ENCODE data around the gene ARHGAP6.

The ARHGAP6 gene

DNA sequence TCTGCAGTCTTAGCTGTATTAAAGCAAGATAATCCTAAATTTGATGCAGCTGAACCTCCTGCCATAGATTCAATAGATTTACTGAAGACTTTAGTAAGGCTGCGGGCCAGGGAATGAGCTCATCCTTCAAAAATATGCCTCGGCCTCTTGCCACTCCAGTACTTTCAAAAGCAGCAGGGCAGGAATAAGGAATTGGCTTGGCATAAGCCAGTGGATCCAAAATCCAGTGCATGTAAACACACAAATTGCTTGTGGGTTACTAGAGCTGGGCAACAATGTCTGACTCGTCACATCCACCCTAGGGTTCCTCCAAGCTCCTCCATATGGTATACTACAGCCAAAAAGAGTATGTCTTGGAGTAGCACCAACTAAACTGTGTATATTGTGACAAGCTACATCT lies 207.6 kb downstream of the ARHGAP6 start:
- DNase-seq: no peak

DNA sequence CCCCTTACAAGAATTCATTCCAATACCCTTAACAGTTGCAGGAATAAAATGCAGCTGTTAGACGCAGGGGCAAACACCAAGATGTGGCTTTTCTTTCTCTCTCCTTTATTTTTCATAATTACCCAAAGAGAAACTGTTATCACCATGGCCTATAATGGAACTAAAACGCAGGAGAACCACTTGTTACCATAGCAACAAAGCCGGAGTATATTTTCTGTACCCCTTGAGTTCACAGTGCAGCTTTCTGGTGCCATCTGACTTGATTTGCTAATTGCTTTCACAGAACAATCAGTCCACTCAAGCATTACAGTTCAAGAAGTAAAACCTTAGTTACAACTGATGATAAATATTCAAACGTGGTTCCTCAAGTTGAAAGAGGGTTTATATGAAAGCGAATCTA lies 214.6 kb downstream of the ARHGAP6 start:
- no peak for DNase-seq

DNA sequence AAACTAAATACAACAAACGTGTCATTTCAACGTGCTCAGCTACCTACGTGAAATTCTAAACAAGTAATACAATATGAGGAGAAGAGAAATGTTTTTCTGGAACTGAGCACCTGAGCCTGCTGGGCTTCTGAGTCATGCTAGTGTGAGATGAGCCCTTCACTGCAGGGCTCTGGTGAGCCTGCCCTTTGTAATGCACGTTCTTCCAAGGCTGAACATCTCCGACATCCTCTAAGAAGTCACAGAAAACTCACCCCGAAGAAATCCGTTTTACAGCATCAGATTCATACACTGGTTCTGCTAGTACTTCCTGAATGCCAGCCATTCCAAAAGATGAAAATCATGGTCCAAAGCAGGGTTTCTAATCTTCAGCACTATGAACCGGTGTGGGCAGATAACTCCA lies 215.4 kb downstream of the ARHGAP6 start:
- no peak for DNase-seq

DNA sequence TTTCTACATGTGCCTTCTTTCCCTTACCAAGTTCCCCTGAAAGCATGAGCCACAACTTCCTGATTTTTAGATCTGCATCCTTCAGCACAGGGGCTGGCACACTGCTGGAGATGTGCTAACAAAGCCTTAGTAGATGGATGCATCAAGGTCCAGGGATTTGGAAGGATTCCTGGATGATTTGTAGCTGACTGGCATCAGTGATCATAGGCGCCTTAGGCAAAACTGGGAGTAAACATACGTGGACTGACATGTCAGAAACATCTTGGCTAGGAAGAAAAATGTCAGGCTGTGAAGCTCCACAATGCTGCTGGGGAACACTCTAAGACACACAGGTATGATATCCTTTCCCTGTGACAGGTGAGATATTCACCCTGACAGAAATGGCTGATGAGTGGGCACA lies 216.1 kb downstream of the ARHGAP6 start:
- DNase-seq: no peak

DNA sequence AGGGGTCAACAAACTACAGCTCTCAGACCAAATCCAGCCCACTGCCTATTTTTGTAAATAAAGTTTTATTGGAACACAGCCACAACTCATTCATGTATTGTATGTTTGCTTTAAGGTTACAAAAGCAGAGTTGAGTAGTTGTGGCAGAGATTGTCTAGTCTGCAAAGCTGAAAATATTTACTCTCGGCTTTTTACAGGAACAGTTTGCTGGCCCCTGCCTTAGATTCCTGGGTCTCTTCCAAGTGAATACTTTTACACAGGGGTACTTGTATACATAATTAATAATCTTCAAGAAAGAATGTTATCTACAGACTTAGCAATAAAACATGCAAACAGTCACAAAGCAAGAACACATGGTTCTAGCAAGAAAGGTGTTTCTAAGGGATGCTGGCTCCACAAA lies 218.3 kb downstream of the ARHGAP6 start:
- no peak for DNase-seq

DNA sequence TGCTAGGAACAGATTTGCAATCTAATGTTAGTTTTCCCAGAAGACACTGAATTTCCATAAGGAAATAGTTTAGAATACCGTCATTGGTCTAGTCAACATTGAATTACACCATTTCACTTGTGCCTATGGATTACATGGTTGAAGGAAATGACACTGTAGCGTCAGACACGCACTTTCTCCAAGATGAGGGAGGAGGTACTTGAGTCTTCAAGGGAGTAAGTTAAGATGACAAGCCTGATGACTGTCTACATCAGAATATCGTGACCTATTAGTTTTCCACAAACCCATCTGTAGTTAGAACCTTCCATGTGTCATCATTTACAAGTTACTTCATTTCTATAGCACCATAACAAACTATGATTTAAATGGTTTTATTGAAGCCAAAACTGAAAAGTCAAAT lies 218.8 kb downstream of the ARHGAP6 start:
- no peak for DNase-seq

DNA sequence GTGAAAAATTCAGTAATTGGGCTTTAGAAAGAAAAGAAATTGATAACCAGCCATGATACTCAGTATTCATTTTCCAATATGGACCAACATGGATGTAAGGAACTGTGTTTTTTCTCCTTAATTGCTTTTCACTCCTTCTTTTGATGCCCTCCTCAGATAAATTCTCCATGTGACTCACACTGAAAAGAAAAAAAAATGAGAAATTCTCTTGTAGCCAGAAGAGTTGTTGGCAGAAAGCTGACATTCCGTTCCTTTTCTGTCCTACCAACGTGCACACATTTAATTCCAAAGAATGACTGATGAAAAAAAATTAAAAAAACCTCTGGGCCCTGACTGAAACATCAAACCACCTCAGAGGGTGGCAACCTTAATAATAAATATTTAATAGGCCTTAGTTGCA lies 219.4 kb downstream of the ARHGAP6 start:
- DNase-seq: no peak

DNA sequence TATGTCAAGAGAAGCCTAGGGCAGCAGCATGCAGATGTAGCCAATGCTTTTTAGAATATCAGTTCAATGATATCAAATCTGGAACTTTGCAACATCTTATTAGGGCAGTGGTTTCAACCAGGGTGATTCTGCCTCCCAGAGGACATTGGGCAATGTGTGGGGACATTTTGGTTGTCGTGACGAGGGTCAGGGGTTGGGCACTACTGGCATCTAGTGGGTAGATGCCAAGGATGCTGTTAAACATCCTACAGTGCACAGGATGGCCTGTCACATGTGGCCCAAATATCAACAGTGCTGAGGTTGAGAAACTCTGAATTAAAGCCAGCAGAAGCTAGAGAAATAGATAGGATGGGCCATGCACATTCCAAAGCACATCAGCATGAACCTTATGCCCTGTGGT lies 220.2 kb downstream of the ARHGAP6 start:
- DNase-seq: no peak

DNA sequence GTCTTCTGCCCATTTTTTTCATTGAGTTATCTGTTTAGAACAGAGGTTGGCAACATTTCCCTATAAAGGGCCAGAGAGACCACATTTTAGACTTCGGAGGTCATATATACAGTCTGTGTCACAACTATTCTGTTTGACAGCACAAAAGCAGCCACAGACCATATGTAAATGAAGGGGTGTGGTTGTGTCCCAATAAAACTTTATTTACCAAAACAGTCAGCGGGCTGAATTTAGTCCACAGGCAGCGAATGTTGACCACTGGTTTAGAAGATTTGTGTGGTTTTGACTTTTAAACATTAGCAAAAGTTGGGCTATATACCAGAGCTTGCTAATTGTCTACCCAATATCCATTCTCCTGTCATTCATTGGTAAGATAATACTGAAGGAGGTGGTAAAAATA lies 221.7 kb downstream of the ARHGAP6 start:
- DNase-seq: no peak

DNA sequence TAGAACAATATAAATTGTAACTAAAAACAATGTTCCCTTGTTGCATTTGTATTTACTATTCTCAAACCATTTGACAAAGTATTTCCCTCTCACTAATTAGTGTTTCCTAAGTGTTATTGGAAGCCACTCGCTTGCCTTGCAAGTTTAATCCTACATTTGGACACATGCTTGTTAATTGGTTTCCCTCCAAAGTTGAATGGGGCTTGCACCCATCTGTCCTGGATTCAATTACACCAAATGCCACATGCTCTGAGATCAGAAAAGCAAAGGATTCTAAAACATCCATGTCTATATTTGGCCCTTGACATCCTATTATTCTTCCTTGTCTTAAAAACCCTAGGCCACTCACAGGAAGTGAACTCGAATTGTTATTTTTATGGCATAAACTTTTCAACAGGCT lies 225.9 kb downstream of the ARHGAP6 start:
- no peak for DNase-seq

DNA sequence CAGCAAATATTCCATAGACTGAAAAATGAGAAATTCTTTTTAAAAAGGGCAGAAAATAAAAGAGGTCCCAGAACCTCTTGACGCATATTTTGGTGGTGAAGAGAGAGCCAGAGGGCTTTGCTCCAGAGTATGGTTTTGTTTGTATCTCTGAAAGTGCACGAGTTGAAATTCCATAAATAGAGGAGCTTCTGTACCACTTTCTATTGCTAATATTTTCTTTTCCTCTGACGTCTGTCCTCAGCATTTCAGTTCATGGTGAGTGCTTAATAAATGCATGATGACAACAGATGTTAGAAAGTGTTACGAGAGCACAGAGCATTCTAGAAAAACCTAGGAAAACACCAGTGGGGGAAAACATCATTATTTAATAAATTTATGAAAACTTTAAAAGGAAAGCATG lies 227.0 kb downstream of the ARHGAP6 start:
- no peak for DNase-seq

DNA sequence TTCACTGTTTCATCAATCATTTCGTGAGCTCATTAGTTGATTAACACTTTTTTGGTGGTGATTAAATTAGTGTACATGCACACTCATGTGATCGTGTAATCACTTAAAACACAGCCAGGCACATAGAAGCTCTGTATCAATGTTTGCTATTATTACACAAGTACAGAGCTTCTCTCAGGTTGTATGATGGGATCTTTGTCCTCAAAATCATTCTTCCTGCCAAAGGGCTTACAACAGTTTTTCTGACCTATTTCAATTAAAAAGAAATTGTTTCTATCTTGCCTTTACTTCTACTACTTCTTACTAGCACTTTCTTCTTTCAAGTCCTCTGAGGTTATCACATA lies 227.4 kb downstream of the ARHGAP6 start:
- no peak for DNase-seq

DNA sequence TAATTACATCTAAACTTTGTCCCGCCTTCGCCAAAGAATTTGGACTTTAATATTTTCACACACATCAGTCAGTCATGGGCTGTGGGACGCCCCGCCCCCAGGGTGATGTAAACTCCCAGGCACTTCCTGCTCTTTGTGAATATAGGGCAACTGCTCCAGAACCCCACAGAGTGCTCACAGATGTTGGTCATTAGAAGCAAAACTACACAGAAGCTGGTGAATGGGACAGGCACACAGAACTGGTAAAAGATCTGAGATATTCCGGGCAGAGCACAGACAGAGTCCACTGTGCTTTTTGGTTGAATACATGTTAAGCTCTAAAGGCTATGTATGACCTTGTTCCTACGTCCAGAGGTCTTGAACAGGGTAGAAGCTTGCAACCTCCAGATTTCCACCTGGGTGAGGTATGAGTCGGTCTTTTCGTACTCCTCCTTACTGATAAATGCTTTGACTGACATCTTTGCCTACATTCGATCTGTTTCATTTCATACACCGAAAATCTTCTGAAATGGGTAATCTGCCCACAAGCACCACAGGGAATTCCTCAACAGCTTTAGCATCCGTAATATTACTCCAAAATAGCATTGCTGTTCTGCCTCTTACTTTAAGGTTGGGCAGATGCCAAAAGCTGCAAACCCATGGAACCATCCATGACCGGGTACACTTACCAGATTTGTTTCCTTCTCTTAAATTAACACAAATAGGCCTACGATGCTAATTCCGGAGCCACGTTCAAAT lies 227.9 kb downstream of the ARHGAP6 start:
- no peak for DNase-seq

DNA sequence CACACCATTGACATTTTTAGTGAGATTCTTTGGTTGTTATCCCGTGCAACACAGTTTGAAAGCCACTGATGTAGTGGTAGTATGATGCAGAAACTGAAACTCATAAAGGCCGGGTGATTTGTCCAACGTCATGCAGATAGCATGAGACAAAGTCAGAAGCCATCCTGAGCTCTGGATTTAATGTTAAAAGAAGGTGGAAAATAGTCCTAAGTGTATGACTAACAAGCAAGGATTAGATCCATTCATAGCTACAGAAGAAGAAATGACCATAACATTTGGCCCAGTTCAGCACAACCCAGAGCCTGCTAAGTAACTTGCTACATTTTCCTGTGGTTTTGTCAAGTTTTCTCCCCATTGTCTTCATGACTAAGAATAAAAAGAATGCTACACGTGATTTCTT lies 230.2 kb downstream of the ARHGAP6 start:
- no peak for DNase-seq

DNA sequence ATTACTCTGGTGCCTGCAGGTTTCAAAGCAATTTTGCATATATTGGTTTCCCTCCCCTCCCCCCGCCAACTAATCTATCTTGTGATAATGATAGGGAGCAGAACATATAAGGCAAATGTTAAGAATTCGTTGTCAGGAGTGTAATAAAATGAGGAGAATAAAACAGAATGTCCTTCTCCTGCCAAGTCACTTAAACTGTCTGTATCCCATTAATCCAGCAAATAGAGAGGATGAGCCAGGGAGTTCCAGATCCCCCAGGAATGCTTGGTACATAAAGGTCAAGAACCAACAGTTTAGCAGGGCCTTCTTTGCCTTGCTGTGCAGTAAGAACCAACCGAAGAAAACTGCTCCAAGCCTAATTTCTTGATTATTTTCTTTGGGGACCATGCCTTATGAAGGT lies 231.1 kb downstream of the ARHGAP6 start:
- no peak for DNase-seq

DNA sequence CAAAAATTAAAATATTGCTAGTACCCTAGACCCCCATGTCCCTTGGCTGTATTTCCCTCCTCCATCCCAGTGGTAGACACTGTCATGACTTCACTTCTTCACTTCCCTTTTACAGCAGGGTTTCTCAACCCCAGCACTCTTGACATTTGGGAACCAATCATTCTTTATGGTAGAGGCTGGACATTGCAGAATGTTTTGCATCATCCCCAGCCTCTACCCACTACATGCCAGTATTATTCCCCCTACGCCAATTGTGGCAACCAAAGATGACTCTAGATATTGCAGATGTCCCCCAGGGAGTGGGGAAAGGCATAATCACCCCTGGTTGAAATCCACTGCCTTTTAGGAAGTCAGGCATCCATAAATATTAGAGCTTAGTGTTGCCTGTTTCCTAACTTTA lies 233.9 kb downstream of the ARHGAP6 start:
- no peak for DNase-seq

DNA sequence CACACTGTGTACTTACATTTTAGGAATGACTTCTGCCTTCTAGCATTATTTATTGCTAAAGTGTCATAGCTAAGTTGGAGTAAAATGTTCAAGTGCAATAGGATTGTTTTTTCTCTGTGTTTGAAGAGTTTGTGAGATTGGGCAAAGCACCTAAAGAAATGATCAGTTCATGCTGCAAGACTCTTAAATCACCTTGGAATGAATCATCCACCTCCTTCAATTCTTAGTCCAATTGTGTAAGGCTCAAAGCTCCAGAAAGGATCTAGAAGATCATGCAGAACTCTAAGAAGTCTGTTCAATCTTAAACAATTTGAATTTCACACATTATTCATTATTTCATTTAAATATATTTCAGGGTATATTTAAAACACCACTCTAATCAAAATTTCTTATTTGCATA lies 235.4 kb downstream of the ARHGAP6 start:
- no peak for DNase-seq

DNA sequence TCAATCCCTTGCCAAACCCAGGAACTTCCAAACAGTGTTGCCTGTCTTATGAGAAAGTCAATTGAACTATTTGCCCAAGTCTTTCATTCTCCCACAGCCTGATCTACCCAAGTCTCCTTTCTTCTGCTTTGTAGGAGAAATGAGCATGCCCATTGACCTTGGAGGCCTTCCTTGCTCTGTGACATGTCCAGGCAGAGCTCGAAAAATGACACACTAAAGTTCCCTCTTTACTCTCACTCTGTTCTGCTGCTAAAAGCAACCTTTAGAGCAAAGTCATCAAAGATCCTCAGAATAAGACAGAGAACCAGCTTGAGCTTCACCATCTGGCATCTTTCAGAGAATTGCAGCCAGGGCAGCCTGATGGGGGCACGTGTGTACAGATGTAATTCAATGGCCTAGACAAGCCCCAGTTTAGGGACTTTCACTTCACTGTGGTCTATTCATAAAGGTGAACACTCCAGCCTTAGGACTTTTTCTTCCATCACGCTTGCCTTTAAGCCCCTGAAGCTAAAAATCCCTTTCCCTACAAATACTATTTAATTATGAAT lies 236.1 kb downstream of the ARHGAP6 start:
- no peak for DNase-seq

DNA sequence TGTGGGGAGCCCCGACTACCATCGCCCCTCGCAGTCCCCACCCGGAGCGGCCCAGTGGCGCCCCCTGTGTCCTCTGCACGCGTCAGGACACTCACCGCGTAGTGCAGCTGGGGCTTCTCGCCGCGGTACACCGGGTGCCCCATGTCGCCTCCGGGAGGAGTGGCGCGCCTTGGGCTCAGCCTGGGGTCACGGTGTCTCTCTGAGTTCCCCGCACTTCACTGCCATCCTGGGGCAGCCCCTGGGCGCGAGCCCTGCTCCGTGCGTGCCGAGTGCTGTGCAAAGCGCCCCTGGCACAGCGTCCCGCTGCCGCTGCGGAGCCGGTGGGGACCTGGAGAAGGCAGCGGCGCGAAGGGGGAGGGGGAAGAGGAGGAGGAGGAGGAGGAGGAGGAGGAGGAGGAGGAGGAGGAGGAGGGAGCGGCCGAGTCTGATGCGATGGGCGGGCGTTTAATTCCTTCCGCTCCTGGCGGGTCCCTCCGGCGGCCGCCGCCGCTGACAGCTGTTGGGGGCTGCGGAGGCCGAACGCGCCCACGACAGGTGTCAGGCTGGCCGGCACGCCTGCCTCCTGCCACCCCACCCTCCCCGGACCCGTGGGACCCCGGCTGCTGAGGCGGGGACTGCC lies 238.2 kb downstream of the ARHGAP6 start:
- DNase-seq: no peak

DNA sequence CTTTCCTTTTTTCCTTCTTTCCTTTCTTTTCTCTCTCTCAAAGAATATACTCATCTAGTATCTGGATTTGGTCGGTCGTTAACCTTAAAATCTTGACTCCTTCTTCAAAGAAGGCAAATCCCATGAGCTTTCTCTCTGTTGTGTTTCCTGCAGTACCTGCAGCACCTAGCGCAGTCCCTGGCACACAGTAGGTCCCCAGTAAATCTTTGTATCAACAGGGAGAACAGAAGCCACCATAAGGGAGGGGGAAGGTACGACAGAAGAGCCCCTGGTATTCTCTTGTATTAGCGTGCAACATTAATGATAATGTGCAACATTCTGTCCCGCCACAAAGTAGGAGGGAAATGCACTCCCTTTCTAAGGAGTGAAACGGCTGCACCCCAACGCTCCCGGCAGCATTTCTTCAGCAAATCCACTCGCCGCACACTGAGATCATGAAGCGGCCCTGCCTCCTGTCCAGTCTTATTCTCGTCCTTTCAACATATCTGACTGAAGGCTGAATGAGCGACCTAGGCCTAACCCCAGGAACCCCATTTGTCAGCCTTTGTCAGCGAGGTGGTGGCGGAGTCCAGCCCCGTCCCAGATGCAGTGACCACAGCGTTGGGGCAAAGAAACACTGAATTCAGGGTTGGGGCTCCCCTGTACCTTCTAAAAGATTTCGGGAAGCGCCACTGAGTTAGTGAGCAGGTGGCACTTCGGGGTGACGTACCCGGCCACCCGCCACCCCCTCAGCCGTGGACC lies 238.8 kb downstream of the ARHGAP6 start:
- DNase-seq: no peak

DNA sequence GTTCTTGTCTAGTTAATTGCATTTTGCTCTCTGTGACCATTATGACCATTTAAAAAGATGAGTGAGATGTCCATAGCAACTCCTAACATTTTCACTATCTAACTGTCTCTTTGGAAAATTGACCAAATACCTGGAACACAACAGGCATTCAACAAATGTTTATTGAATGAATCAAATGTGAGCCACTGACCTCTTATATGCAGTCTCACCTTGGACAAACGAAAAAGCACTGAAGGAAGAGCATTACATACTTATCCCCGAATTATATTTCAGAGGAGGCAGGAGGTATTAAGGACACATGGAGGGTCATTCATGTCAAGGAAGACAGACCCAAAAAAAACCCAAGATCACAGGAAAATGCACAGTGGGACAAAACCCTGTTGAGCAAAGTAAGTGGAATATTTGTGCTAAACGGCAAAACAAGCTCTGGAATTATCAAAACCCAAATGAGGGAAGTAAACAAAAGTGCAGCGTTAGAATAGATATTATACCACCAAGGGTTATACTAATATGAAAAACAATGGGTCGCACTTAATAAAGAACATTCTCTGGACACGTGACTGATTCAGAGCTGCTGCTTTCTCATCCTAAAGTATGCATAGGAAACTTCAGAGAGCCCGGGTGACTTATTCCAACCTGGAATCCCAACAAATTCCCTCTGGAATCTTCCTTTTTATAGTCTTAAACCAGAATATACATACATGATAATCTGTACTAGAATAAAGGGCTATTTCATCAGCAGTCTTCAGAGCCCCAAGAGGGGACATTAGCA lies 240.6 kb downstream of the ARHGAP6 start:
- DNase-seq: no peak

DNA sequence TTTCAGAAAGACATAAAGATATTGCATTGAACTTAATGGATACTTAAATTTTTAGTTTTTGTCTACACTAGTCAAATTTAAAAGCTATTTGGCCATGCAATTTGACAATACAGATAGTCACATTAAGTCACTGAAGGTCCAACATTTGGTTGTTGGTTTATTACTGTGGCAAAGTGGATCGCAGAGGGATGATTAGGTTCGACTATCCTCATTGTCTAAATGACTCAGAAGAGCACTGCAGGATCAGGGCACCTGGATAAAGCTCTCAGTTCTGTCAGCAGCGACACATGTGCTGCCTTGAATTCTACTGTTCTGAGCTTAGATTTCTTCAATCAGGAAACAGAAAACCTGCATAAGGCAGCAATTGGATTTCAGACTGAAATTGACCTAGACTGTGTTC lies 241.8 kb downstream of the ARHGAP6 start:
- DNase-seq: no peak

DNA sequence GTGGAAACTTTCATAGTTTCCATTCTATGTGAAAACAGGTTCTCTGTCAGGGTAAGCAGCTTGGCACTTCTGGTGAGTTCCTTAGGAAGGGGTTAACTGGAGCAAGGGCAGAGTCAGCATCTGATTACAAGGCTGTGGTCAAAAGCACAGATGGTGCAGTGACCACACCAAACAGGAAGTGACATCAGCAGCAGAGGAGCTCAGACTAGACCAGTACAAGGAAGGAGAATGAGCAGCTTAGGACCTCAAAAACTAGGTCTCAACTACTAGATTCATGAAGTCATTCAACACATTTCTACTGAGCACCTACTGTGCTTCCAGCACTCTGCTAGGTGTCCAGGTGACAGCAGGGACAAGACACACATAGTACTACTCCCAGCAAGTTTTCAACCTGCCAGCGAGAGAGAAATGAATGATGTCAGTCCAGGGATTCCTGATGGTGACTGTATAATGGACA lies 242.3 kb downstream of the ARHGAP6 start:
- DNase-seq: no peak

Measured in NCI-H526 treated with DMSO at 0.1 percent for 48 hours (cell line).